NCI-H510A (cell line): Measurements from ENCODE around the gene STUM.

Source experiments
- DNase-seq: peaks from one replicate; lab custom pipeline; 2025; lab: John Stamatoyannopoulos, UW

STUM gene

GRCh38 chr1:226533220-226533619 lies 15.3 kb upstream of the STUM start:
- DNase-seq, result no peak

GRCh38 chr1:226534098-226534497 lies 14.5 kb upstream of the STUM start:
- no peak for DNase-seq

- no peak for DNase-seq
Measured at GRCh38 chr1:226534645-226535044, 13.9 kb upstream of the STUM start.

DNA sequence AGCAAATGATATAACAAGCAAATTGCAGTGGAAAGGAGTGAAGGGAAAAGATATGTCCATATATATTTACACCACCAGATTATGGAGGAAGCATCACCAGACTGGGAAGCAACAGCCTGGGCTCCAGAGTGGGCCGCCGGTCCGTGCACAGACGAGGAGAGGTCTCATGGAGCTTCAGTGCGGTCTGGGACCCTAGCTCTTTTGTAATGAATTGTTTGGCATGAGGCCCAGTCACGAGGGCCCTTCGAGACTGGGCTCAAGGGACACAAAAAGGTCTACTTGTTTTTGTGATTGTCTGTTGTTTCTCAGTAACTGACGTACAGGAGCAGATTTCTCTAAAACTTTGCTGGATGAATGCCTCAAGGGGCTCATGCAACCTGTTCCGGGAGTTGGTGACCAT lies 12.9 kb upstream of the STUM start:
- DNase-seq, result no peak

DNA sequence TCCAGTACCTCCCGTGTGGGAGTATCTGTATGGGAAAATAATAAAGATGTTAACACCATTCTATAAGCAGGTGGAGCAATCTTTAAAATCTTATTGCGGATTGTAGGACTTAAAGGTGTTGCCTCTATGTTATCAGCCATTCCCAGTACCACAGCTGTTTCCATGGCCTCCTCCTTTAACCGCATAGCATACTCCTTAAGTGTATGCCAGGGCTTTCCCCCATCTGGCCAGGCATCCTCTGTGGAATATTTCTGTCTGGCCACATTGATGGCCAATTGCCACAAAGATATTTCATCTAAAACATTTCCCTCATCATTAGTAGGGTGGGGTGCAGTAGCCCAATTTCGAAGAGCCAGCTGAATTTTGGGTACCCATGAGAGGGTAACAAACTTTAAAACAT lies 7.3 kb upstream of the STUM start:
- DNase-seq, result no peak

GRCh38 chr1:226541631-226542622 lies 6.6 kb upstream of the STUM start:
- DNase-seq, result peak; percentile 67

- DNase-seq, result peak; percentile 78
Measured at GRCh38 chr1:226542623-226543103, 5.9 kb upstream of the STUM start.

- no peak for DNase-seq
Measured at GRCh38 chr1:226545836-226546596, 2.5 kb upstream of the STUM start.

DNA sequence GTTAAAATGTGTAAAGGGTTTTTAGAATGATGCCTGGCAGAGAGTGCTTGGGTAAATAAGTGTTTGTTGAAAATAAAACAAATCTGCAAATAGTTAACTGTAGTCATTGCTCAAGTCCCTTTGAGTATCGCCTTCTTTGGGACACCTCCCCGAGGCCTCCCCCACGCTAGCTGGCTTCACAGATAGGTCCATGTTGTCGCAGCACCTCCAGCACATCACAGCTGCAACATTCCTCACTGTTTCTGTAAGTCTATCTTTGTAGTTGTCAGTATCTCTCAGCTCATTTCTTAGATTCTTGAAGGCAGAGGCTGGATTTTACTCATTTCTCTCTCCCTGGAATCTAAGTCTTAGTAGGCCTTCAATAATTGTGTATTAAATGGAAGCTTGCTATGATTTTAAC lies 1.6 kb upstream of the STUM start:
- DNase-seq, result no peak

GRCh38 chr1:226547754-226548191 lies 791 bp upstream of the STUM start:
- DNase-seq, result peak; percentile 92

DNA sequence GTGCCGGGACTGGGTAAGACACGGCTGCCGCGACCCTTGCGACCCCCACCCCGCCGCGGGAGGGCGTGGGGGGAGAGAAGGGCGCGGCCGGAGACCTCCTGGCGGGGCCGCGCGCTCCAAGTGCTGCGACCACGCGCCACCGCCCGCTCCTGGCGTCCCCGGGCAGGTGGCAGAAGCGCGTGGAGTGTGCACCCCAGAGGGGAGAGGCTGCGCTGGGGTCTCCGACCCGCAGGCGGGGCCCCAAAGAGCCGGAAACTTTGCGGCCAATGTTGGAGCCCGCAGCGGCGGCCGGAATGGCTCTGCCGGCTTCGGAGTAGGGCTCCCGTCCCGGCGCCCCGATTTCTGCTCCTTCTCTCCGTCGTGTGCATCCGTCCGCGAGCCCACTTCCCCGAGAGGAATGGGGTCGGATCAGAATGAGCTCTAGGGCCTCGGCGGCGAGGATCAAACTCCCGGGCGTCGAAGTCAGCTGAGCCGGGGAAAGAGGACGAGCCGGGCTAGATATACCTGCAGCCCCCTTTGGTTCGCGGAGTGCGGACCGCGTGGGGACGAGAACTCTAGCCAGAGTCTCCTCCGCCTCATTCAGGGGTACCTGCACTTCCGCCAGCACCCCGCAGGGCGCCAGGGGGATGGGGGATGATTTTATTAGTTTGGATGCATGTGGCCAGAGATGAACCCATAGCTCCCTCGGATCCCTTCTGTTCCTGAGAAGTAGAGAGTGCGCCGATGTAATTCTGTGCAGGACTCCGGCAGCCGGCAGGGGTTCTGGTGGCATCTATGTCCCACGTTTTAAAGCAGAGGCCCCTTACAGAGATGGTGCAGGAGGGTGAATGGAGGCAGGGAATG lies 751 bp downstream of the STUM start:
- no peak for DNase-seq

- DNase-seq, result peak; percentile 66
Measured at GRCh38 chr1:226549937-226550671, 1.5 kb downstream of the STUM start.

DNA sequence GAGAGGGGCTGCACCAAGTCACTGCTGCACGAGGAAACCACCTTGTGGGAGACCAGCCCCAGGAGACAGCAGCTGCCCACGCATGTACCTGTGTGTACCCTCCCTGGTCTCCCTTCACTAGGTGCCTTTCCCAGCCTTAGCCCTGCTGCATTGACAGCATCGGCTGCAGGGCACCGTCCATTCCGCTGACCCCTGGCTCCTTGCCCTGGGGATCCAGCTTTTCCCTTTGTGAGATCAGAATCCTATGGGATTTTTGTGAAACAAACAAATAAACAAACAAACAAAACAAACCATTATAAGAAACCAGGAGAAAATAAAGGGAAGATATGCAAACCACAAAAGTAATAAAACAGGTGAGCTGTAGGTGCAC lies 2.1 kb downstream of the STUM start:
- no peak for DNase-seq

GRCh38 chr1:226551299-226551698 lies 2.7 kb downstream of the STUM start:
- DNase-seq, result no peak

- DNase-seq, result no peak
Measured at GRCh38 chr1:226552061-226552460, 3.5 kb downstream of the STUM start.

GRCh38 chr1:226553266-226553923 lies 4.8 kb downstream of the STUM start:
- DNase-seq, result no peak

- no peak for DNase-seq
Measured at GRCh38 chr1:226553924-226554282, 5.3 kb downstream of the STUM start.

GRCh38 chr1:226555092-226555491 lies 6.5 kb downstream of the STUM start:
- no peak for DNase-seq

DNA sequence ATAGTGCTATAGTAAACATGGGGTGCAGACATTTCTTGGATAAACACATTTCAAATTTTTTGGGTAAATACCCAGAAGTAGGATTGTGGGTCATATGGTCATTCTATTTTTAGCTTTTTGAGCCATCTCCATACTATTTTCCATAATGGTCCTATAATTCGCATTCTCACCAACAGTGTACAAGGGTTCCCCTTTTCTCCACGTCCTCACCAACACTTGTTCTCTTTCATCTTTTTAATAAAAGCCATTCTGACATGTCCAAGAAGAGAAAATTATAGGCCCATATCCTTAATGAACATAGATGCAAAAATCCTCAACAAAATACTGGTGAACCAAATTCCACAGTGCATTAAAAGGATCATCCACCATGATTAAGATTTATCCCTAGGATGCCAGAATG lies 8.9 kb downstream of the STUM start:
- no peak for DNase-seq

- no peak for DNase-seq
Measured at GRCh38 chr1:226558036-226558650, 9.6 kb downstream of the STUM start.
